Measurements from ENCODE around the gene C17orf107.

DNA sequence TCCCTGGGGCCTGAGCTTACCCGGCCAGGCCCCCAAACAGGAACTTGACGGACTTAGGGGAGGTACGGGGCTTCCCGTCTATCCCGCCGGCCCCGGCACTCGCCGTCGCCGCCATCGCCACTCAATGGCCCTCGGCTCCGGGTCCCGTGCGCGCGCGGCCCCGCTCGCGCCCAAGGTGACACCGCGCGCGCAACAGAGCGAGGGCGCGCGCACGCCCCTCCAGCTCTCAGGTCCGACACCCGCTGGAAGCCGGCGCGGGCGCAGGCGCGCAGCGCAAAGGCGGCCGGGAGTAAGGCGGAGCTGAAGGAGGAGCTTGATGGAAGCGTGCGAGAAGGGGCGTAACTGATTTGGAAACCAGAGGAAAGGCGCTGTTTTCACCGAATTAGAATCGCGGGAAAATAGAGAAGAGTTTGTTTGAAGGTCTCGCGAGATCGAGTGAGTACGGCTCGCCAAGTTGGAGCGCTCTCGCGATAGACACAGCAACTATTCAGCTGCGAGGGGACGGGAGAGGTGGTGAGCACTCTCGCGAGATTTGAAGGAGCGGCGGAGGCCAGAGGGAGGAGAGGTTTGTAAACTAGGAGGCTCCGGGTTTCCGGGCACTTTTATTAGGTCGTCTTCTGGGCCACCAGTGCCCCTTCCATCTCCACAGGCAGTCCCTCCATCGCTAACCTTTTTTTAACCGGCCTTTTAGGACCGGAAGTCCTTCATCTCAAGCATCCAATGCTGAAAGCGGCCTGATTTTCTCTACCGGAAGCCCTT is 40.6 kb downstream of the C17orf107 start, which contains the start of the genes RNF167 and SLC25A11:
- TF ChIP-seq, protein P1, sequence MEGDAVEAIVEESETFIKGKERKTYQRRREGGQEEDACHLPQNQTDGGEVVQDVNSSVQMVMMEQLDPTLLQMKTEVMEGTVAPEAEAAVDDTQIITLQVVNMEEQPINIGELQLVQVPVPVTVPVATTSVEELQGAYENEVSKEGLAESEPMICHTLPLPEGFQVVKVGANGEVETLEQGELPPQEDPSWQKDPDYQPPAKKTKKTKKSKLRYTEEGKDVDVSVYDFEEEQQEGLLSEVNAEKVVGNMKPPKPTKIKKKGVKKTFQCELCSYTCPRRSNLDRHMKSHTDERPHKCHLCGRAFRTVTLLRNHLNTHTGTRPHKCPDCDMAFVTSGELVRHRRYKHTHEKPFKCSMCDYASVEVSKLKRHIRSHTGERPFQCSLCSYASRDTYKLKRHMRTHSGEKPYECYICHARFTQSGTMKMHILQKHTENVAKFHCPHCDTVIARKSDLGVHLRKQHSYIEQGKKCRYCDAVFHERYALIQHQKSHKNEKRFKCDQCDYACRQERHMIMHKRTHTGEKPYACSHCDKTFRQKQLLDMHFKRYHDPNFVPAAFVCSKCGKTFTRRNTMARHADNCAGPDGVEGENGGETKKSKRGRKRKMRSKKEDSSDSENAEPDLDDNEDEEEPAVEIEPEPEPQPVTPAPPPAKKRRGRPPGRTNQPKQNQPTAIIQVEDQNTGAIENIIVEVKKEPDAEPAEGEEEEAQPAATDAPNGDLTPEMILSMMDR (conservative IDR thresholded peaks at IDR 0.05; ENCODE audit: low read depth, low read length), result no peak
- TF ChIP-seq EZH2 (IDR thresholded peaks at IDR 0.05; ENCODE audit: low read length, unreplicated experiment), result no peak

Measured in PC-3 (cell line).